Measurements from ENCODE around the gene HLA-DPB1.
"Not testable (repeated sequence)": the region's sequence is repeated elsewhere in the genome, so short reads cannot be mapped to it uniquely, and the experiment has no call there.

The HLA-DPB1 gene

GRCh38 chr6:33071569-33071968 lies 4.2 kb upstream of the HLA-DPB1 start:
- DNase-seq (ENCODE audit: low spot score) = no peak

GRCh38 chr6:33072508-33073100 lies 3.2 kb upstream of the HLA-DPB1 start:
- DNase-seq (ENCODE audit: low spot score) = no peak

GRCh38 chr6:33073431-33073871 lies 2.3 kb upstream of the HLA-DPB1 start, which contains the start of gene HLA-DPA1:
TSS of gene HLA-DPA1 (minus strand) at chr6:33073649.
- no peak for DNase-seq (ENCODE audit: low spot score)

DNA sequence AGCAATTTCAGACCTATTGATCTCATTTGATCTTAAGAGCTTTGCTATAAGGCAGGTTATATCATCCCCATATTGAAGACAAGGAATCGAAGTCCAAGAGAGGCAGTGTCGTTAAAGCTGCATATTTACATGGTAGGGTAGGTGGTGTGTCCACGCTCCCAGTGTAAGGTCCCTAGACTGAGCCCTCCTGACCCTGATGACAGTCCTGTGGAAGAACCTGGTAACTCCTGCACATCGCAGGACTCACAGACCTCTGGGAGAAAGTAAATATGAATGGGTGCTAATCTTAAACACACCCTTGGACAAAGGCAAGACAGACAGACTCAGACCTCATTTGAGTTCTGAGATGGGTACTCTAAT lies 602 bp upstream of the HLA-DPB1 start:
- no peak for DNase-seq (ENCODE audit: low spot score)

DNA sequence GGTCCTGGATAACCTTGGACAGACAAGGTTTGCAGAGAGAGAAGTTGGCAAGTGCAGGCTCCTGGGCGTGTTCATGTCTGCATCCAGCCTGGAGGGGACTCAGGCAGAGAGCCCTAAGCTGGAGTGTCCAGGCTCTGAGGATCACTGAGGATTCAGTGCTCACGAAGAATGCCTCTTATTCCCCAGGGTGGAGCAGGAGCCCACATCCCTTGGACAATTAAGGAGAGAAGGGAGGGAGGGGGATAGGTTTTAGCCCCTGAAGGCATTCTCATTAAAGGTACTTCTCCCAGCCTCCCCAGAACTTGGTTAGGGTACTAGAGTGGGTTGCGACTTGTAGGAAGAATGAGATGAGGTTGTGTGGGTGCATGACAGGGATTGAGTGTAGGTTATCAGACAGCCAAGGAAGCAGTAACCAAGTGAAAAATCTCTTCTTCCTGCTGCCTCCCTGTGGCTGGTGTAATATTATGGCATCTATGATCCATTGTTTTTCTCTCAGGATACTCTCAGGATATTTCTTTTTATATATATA lies 680 bp downstream of the HLA-DPB1 start:
- no peak for DNase-seq (ENCODE audit: low spot score)

- DNase-seq (ENCODE audit: low spot score) = no peak
Observed at GRCh38 chr6:33077908-33078307, 2.1 kb downstream of the HLA-DPB1 start.

DNA sequence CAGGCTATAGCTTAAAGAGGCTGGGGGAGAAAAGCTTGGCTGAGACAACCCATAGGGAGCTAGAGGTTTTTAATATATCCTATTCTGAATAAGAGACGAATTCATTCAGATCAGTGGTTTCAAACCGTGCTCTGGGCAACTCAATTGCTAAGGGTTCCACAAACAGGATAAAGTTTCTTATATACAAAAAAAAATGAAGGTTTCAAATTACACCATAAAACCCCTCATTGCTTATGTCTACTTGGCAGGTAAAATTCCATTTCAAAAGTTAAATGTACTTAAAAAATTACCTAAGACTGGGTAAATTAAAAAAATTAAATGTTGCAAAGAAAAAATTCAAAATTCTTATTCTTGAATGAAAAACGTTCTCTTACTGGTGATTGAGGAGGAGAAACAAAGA lies 2.7 kb downstream of the HLA-DPB1 start:
- no peak for DNase-seq (ENCODE audit: low spot score)

- DNase-seq (ENCODE audit: low spot score) = no peak
Observed at GRCh38 chr6:33078919-33079521, 3.2 kb downstream of the HLA-DPB1 start.

DNA sequence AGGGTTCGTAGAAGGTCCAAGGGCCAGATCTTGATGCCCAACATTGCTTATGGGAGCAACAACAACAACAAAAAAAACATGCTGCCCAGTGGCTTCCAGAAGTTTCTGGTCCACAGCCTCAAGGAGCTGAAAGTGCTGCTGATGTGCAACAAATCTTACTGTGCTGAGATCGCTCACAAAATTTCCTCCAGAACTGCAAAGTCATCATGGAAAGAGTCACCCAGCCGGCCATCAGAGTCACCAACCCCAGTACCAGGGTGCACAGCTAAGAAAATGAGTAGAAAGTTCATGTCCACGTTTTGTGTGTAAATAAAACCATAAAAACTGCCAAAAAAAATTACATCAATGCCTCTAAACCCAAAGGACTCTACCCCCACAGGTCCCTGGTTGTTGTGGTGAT lies 3.8 kb downstream of the HLA-DPB1 start:
- DNase-seq (ENCODE audit: low spot score) = no peak

DNA sequence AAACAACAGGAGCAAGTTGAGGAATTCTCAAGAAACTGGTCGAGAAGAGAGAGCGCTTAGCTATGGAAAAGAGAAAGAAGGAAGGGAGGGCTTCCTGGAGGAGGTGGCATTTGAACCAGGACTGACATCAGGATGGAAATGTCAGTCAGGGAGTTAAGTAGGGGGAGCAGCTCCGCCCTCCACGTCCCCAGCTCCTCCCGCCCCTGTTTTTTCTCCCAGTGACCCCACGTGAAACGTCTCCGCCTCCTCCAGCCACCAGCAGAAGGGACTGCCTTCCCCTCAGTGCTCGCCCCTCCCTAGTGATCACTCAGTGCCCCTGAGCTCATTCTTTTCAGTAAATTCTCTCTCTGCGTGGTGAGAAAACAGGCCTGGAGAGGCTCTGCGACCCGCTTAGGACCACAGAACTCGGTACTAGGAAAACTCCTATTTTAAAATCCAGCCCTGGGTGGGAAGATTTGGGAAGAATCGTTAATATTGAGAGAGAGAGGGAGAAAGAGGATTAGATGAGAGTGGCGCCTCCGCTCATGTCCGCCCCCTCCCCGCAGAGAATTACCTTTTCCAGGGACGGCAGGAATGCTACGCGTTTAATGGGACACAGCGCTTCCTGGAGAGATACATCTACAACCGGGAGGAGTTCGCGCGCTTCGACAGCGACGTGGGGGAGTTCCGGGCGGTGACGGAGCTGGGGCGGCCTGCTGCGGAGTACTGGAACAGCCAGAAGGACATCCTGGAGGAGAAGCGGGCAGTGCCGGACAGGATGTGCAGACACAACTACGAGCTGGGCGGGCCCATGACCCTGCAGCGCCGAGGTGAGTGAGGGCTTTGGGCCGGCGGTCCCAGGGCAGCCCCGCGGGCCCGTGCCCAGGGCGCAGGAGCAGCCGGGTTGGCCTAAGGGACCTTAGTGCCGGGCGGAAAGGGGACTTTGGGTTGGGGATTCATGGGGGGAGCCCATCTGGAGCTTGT lies 4.6 kb downstream of the HLA-DPB1 start:
- peak; percentile 10 for DNase-seq (ENCODE audit: low spot score)

GRCh38 chr6:33081098-33081824 lies 5.5 kb downstream of the HLA-DPB1 start:
- DNase-seq (ENCODE audit: low spot score) = no peak

GRCh38 chr6:33082702-33083101 lies 6.9 kb downstream of the HLA-DPB1 start:
- peak; percentile 18 for DNase-seq (ENCODE audit: low spot score)

DNA sequence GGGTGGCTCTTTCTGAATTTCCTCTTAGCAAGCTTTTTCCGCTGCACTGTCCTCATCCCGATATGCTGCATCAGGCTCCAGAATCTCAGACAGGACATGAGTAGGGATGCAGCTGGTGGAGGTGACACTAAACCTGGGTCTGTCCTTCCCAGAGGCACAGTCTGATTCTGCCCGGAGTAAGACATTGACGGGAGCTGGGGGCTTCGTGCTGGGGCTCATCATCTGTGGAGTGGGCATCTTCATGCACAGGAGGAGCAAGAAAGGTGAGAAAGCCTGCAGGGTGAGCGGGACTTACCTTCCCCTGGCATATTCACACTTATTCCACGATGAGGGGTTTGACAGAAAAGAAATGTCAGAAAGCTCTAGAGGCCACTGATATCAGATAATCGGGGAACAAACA lies 9.8 kb downstream of the HLA-DPB1 start:
- DNase-seq (ENCODE audit: low spot score) = no peak

- DNase-seq (ENCODE audit: low spot score) = no peak
Observed at GRCh38 chr6:33088258-33088930, 12.6 kb downstream of the HLA-DPB1 start.

DNA sequence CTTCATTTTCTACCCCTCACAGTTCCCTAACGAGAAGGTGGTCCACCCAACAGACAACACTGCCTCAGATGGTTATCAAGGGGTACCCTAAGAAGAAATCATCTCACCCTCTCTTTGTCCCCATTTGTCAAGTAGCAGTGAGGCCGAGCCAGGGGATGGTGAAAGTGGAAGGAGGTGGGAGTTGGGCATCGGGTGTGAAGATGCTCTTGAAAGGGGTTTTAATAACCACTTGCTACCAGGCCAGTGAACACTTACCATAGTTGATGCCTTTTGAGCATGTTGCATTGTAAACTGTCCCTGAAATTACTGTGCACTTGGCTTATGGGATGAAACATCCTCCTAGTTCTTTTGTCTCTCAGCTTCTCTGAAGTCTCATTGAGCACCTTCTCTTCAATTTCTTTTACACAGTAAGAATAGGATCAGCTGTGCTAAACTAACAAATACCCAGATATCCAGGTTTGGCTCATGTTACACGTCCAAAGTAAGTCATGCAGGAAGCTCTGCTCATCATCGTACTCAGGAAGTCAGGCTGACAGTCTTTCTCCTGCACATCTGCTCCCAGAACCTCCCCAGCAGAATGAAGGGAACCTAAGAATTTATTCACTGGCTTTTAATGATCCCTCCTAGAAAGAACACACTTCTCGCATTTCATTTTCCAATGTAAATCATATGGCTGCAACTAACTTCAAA lies 13.3 kb downstream of the HLA-DPB1 start:
- DNase-seq (ENCODE audit: low spot score) = no peak

- no peak for DNase-seq (ENCODE audit: low spot score)
Observed at GRCh38 chr6:33091957-33092356, 16.2 kb downstream of the HLA-DPB1 start.

DNA sequence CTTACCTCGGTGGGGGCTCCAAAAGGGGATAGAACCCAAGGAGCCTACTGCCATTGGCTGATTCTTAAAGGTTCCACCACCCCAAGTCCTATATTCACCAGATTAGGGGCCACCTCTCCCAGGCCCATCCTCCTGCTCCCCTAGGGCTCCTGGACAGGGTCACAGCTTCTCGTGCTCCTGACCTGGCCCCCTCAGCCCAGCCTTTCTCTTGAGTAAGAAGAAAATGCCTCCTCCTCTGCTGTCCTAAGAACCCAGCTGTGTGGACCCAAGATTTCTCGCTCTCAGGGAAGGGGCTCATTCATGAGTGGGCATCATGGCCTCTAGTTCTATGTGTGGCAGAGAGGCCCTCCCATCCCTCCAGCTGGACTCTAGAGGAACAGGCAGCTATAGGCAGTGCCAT lies 16.6 kb downstream of the HLA-DPB1 start:
- DNase-seq (ENCODE audit: low spot score) = no peak

DNA sequence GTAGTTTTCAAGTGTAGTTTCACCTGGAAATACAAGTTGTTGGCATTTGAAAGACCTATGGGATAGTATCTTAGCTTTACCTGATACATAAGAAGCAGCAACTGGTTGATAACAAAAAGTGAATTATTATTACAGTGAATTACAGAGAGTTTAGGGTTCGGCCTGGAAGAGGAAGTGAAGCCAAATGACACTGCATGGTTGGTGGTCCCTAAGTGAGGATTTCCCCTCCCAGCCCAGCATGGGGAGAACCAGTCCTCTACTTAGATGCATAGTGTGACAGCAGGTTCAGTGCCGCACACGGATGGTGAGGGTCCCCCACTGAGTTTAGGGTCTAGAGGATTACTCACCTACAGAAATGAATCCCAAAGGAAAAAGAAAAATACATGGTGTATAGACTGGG lies 18.1 kb downstream of the HLA-DPB1 start:
- no peak for DNase-seq (ENCODE audit: low spot score)

DNA sequence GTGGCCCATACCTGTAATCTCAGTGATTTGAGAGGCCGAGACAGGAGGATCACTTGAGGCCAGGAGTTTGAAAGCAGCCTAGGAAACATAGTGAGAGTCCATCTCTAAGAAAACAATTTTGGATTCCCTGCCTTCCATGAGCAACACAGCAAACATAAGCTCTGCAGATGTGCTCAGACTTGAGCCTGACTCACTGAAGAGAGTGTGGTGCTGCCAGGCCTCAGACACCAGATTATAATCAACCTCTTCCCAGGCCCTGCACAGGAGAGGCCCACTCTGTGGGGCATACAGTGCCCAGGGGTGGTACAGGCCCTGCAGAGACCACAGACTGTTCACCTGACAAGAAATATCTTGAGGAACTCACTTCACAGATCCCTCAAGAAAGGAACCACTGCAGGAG lies 19.9 kb downstream of the HLA-DPB1 start:
- no peak for DNase-seq (ENCODE audit: low spot score)

DNA sequence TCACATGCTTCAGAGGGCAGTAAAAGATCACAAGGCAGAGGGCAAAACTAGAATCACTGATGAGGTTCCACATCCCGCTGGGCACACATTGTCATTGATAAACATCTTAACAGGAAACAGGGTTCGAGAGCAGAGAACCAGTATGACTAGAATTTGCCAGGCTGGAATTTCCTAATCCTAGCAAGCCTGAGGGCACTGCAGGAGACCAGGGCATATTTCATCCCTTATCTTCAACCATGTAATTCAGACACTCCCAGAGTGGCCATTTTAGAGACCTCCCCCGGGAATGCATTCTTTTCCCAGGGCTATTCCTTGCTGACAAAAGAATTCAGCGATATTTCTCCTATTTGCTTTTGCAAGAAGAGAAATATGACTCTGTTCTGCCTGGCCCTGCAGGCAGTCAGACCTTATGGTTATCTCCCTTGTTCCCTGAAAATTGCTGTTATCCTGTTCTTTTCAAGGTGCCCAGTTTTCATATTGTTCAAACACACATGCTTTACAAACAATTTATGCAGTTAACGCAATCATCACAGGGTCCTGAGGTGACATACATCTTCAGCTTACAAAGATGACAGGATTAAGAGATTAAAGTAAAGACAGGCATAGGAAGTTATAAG lies 25.4 kb downstream of the HLA-DPB1 start:
- DNase-seq (ENCODE audit: low spot score) = not testable (repeated sequence)
